ENCODE results near the gene ASB16. TPM values are rescaled to one million over a fixed set of nuclear protein-coding genes. Genes with fewer than 3 reads are reported as not detected.
A peak's percentile ranks its signal among the peaks of the same experiment; 100 is the strongest.

ASB16 gene
- total RNA-seq, 1 experiment from 2014 or later = not detected

- no peak for DNase-seq (ENCODE audit: low spot score)
Measured at GRCh38 chr17:44221862-44222111, 51.3 kb downstream of the ASB16 start.

- DNase-seq (ENCODE audit: low spot score) = peak; percentile 38
Measured at GRCh38 chr17:44222112-44222869, 51.8 kb downstream of the ASB16 start.

GRCh38 chr17:44223541-44224071 lies 53.1 kb downstream of the ASB16 start:
- no peak for DNase-seq (ENCODE audit: low spot score)

Other genes starting within 250 kb of the ASB16 start
- not detected in 2 replicates for gene PPY, start 228.2 kb upstream of the ASB16 start, total RNA-seq (2014; rRNA removed; shearing (Covaris generic))
- not detected in 2 replicates for gene PYY, start 216.8 kb upstream of the ASB16 start, total RNA-seq (2014; rRNA removed; shearing (Covaris generic))
- 1.1 and 1.4 TPM in 2 replicates for gene NAGS, start 166.1 kb upstream of the ASB16 start, total RNA-seq (2014; rRNA removed; shearing (Covaris generic))
- gene TMEM101, start 155.7 kb upstream of the ASB16 start, total RNA-seq (2014; rRNA removed; shearing (Covaris generic)) = 48.3 and 73.8 TPM in 2 replicates
- gene LSM12, start 104.0 kb upstream of the ASB16 start, total RNA-seq (2014; rRNA removed; shearing (Covaris generic)) = 49.8 and 62.1 TPM in 2 replicates
- 79.4 and 89.1 TPM in 2 replicates for gene G6PC3, start 100.0 kb upstream of the ASB16 start, total RNA-seq (2014; rRNA removed; shearing (Covaris generic))
- gene HDAC5, start 47.1 kb upstream of the ASB16 start, total RNA-seq (2014; rRNA removed; shearing (Covaris generic)) = 33.8 and 41.0 TPM in 2 replicates
- 4.9 and 7.7 TPM in 2 replicates for gene HROB, start 28.8 kb upstream of the ASB16 start, total RNA-seq (2014; rRNA removed; shearing (Covaris generic))
- gene TMUB2, start 16.3 kb downstream of the ASB16 start, total RNA-seq (2014; rRNA removed; shearing (Covaris generic)) = 32.9 and 33.7 TPM in 2 replicates
- 44.3 and 54.5 TPM in 2 replicates for gene ATXN7L3, start 29.2 kb downstream of the ASB16 start, total RNA-seq (2014; rRNA removed; shearing (Covaris generic))
- gene UBTF, start 49.0 kb downstream of the ASB16 start, total RNA-seq (2014; rRNA removed; shearing (Covaris generic)) = 67.4 and 75.3 TPM in 2 replicates
- not detected in 2 replicates for gene SLC4A1, start 97.4 kb downstream of the ASB16 start, total RNA-seq (2014; rRNA removed; shearing (Covaris generic))
- gene RUNDC3A, start 137.9 kb downstream of the ASB16 start, total RNA-seq (2014; rRNA removed; shearing (Covaris generic)) = 0.86 TPM in 1 of 2 replicates, not detected in the other
- gene SLC25A39, start 154.1 kb downstream of the ASB16 start, total RNA-seq (2014; rRNA removed; shearing (Covaris generic)) = 190 and 199 TPM in 2 replicates
- 285 and 293 TPM in 2 replicates for gene GRN, start 174.6 kb downstream of the ASB16 start, total RNA-seq (2014; rRNA removed; shearing (Covaris generic))
- 24.5 and 31.1 TPM in 2 replicates for gene FAM171A2, start 193.1 kb downstream of the ASB16 start, total RNA-seq (2014; rRNA removed; shearing (Covaris generic))
- gene ITGA2B, start 218.9 kb downstream of the ASB16 start, total RNA-seq (2014; rRNA removed; shearing (Covaris generic)) = 0.05 and 0.36 TPM in 2 replicates

All from A172 (cell line).